DMS114 treated with DMSO at 0.1 percent for 48 hours (cell line): Measurements from ENCODE around the gene CDC20.
"Not testable (repeated sequence)": the region's sequence is repeated elsewhere in the genome, so short reads cannot be mapped to it uniquely, and the experiment has no call there.

ENCODE experiments used
- DNase-seq: peaks from one replicate; lab custom pipeline; 2025; ENCODE audit not compliant: unreplicated experiment; lab: John Stamatoyannopoulos, UW

CDC20 gene

DNA sequence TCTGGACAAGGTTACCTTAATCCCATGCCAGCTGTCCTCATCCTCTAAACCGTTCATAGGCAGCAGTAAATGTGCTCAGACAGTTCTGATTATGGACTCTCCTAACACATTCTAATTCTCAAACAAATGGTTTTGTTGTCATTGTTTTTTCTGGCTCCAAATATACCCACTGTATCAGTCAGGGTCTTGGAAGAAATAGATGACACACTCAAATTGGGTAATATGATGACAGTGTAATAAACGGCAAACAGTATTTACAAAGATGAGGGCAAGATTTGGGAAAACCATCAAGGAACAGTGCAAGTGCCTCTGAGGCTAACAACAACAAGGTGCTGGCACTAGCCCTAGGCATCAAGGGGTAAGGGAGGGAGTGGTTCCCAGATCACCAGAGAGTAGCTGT, 4.3 kb upstream of the CDC20 start:
- no peak for DNase-seq

DNA sequence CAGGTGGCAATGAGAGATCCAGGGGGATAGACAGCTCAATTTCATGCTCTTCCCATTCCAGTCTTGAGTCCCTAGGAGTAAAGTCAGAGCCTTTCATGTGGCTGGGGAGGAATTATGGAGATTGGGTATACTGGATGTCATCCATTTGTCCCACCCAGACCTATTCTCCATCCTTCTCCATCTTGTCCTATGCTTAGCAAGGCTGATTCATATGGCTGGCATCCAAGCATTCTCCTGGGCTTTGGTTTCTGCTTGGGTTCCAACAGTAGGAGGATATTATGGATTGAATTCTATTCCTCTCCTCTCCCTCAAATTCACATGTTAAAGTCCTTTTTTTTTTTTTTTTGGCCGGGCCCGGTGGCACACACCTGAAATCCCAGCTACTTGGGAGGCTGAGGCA, 3.8 kb upstream of the CDC20 start:
- DNase-seq = no peak

DNA sequence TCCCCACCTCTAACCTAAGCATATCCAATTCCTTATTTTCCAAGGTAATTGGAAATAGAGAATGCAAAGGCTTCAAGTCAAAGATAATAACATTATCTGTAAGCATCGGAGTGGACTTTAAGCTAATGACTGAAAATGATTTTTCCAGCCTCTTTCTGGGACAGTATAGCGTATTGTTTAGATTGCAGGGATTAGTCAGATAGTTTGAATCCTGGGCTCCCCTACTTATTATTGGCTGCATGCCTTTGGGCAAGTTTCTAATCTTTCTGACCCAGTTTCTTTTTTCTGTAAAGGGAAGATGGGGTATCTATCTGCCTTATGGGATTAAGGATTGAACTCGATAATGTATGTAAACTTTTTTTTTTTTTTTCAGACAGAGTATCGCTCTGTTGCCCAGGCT, 1.5 kb upstream of the CDC20 start:
- no peak for DNase-seq

DNA sequence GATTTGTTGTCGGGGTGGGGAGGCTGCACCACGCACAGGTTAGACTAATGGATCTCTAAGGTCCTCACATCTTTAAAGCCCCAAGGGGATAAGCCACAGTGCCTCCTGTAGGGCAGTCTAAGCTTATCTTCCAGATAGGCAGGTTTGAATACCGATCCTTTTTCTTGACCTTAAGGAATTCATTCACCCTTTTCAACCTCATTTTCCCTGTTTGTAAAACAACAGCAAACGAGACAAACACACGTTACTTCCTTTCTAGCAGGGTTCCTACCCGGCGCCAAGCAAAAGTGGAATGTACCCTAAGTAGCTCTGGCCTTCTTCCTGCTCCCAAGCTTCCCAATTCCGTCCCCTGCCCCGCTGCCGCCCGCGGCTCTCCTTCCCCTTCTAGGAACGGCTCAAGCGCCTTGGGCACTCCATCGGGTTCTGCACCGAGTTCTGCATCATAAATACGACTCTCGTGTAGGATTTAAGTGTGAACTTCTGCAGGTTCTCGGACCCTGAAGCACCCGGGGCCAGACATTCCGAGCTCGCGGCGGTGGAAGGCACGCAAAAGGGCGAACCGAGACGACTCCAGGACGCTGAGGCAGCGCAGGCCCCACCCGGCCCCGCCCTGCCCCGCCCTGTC, 548 bp upstream of the CDC20 start:
- DNase-seq = no peak

DNA sequence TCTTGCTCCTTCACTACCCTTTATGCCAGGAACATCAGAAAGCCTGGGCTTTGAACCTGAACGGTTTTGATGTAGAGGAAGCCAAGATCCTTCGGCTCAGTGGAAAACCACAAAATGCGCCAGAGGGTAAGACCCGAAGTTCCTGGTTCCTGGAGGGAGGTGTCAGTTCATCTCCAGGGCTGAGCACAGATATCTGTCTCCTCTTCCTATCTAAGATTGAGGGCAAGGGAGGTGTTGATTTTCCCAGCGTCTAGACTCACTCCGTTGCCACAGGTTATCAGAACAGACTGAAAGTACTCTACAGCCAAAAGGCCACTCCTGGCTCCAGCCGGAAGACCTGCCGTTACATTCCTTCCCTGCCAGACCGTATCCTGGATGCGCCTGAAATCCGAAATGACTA, 915 bp downstream of the CDC20 start:
- no peak for DNase-seq

DNA sequence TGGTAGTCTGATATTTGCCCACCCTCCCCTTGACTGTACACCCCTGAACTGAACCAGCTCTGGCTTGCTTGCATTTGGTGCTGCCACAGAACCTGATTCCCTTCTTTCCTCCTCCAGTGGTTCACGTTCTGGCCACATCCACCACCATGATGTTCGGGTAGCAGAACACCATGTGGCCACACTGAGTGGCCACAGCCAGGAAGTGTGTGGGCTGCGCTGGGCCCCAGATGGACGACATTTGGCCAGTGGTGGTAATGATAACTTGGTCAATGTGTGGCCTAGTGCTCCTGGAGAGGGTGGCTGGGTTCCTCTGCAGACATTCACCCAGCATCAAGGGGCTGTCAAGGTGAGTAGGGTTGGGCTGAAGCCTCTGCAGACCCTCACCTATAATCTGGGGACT, 1.8 kb downstream of the CDC20 start:
- DNase-seq = no peak

DNA sequence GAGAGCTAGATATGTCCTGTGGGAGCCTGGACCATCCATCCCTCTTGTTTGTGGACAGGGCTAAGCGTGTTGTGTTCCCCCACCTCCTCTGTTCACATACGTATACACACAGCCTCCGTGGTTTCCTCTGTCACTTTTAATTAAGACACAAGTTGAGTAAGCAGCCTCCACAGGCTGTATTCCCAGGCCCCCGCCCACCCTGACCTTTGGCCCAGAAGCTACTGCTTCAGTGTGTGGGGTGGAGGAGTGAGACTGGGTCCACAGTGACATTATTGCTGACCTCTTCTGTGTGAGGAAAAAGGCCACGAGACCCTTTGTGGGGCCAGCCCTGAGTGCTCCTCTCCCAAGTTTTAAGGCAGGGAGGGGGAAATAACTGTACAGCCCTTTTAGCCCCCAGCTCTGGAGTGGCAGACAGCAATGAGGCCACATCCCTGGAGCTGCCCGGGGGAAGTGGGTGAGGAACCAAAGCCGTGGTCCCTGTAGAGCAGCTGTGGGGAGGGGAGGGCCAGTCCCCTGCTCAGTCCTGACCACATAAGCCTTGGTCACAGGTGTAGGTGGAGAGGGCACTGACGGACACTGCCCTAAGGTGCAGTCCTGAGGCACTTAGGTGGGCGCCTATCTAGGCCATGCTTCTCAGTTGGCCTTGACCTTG, 4.6 kb downstream of the CDC20 start:
- DNase-seq = no peak

DNA sequence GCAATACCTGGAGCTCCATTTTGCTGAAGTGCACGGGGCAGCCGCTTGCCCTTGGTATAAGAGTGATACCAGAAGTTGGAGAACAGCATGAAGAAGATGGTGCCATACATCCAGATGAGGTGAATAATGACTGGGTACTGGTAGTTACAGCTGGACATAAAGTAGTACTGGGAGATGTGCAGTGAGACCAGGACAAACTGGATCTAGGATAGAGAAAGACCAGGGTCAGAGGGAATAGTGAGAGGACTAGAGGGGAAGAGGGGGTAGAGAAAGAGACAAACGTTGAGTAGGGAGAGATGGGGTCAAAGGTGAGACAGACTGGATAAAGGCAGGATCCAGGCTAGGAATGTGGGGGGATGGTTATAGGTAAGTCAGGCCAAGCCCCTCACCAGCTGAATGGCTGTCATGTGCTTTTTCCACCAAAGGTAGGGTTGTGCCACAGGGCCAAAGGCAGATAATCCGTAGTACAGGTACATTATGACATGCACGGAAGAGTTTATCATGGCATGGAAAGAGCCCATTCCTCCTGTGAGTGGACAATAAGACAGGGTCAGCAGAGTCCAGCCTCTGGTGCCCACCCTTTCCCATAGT, 5.2 kb downstream of the CDC20 start:
- no peak for DNase-seq

DNA sequence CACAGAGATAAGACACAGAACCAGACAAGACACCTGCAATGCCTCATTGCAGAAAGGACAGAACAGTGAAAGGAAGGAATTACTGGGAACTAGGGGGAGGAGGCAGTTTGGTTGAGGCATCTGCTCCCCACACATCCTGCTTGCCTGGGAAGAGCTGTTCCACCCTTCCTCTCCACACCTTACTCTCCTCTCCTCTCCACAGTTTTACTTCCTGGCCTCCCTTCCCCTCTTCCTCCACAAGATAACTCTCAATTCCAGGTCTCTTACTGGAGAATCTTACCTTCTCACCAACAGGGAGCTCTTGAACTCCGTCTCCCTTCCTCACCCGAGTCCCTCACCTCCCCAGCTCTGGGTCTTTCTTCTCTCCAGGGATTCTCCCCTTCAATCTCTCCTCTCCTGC, 6.9 kb downstream of the CDC20 start:
- DNase-seq = no peak

DNA sequence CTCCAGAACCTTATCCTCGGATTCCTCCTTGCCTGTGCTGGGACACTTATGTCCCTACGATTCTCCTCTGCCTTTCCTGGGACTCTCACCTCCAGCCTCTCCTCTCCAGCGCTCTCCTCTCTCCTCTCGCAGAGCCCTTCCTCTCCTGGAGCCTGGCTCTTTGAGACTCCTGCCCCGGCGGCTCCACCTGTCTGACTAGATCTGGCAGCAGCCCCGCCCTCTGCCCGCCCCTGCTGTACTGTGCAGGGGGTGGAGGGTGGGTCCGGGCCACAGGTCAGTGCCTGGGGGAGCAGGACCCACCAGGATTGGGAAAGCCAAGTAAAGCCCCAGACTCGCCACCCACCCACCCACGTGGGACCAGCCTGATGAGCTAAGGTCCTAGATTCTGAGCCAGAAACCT, 7.4 kb downstream of the CDC20 start:
- DNase-seq = no peak

DNA sequence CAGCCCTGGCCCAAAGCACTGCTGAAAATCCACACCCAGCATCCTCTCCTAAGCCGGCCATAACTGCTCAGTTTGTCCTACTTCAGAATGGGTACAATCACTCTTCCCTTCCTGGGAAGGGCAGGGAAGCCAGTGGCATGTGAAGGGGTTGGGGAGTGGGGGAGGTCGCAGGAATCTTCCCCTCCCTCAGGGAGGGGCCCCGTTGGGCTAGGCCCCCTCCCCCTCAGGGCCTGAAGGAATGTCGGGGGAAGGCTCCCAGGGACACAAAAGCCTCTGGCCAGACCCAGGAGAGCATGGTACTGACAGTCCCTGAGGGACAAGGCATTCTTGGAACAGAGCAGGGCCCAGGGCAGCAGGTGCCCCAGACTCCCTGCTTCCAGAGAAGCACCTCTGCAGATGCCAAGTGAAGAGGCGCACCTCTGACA, 7.8 kb downstream of the CDC20 start:
- DNase-seq = no peak

DNA sequence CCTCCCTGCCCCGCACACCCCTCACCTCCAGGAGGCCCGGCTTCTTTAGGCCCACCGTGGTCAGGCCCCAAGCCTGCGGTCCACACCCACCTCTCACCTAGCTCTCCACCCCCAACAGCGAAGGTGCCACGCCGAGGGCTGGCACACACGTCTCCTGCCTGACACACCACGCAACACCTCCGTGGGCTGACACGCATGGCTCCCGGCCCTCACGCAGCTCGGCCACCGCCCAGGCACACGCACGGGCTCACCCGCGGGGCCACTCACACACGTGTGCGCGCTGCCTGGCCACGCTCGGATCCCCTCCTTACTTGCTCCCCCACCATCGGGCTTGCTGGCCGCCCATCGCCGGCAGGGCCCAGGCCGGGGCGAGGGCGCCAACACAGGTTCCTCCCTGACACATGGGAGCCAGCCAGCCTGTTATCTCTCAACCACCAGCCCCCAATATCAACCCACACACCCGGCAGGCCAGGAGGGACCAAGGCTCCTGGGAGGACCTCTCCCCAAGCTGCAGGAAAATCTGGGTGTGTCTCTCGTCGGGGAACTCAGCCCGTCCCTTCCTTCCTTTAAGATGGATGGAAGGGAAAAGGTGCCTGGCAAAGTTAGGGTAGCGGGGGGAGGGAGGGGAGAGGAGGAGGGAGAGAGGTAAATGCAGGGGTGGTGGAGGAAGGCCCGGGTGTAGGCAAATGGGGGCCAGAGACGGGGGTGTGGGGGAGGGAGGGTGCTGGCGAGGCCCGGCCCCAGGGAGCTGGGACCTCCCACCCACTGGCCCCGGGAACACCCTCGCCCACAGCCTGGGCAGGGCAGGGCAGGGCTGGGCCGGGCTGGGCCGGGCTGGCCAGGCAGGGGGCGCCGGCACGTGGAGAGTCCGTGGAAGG, 8.5 kb downstream of the CDC20 start:
- DNase-seq = no peak

DNA sequence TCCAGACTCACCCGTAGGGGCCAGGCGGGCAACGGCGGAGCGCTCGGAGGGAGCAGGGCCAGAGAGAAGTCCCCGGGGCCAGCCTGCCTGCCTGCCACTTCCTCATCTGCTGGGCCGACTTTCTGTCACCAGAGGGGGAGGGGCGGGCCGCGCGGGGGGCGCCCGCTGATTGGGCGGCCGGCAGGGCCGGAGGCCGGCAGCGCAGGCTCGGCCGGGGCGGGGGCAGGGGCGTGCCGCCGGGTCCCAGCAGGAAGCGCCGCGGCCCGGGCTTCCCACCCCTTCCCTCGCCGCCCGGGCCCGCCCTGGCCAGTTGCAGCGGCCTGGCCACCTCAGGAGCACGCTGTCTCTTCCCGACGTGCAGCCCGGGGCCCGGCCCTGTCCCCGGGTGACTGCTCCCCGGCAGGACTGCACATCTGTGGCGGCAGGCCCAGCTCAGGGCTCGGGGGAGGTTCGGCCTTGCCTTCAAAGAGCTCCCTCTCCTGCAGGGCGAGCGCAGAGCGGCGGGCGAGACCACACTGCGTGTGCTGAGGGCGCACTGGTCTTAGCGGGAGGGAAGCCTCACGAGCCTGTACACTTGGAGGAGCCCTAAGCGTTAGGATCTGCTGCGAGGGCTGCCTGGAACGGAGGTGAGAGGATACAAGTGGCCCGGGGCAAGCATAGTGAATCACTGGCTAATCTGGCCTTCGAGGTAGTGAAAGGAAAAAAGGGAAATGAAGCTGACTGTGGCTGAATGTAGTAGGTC, 9.3 kb downstream of the CDC20 start, which contains the start of gene ELOVL1:
Gene ELOVL1 (minus strand): TSS at position 108 of the 742 bp plus-strand sequence. CDS start 2,402 bp downstream, outside the sequence.
- peak; percentile 74 for DNase-seq

DNA sequence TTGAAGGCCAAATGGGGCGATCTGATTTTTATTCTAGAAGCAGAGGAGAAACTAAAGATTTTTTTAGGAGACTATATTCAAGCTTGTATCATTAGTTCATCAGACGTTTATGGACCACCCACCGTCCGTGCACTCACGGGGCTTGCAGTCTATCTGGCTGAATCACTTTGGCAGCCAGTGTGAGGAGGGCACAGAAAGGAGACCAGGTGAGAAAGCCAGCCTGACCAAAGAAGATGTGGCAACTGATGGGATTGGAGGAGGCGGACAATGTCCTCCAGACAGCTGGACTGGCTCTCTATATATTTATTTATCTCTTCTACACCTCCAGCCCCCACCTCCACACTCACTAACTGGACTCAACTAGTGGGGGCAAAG, 9.9 kb downstream of the CDC20 start:
- DNase-seq = no peak

DNA sequence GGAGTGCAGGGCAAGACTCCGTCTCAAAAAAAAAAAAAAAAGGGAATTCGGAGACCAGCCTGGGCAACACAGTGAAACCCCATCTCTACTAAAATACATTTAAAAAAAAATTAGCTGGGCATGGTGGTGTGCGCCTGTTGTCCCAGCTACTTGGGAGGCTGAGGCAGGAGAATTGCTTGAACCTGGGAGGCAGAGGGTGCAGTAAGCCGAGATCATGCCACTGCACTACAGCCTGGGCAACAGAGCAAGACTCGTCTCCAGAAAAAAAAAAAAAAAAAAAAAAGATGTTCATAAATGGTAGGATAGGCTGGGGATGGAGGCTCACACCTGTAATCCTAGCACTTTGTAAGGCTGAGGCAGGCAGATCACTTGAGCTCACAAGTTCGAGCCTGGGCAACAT, 11.0 kb downstream of the CDC20 start:
- DNase-seq = not testable (repeated sequence)

DNA sequence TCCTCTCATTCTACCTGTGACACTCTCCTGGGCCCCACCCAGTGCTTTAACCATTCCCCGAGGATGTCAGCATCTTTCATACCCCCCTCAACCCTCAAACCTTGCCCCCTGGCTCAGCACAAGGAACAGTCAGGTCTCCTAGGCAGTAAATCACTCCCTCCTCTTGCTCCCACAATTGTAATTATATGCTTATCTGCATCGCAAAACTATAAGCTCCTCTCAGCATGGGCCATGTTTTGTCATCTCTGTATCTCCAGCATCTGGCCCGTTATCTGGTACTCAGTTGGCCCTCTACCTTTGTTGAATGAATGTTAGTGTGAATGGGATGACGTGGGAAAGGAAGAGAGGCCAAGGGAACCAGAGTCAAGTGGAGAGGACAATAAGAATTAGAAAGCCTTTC, 11.8 kb downstream of the CDC20 start:
- DNase-seq = no peak

DNA sequence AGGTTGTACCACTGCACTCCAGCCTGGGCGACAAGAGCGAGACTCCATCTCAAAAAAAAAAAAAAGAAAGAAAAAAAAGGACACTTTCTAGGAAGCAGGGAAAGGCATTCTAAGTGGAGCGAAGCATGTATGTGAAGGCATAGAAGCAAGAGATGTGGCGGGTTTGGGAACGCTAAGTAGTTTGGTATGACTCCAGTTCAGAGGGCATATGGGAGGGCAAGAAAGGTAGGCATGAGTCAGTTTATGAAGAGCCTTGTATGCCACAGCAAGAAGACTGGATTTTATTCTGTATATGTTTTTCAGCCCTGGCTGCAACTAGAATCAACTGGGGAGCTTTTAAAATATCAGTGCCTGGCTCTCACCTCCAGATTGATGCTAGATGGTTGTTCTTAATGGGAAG, 13.4 kb downstream of the CDC20 start:
- no peak for DNase-seq

DNA sequence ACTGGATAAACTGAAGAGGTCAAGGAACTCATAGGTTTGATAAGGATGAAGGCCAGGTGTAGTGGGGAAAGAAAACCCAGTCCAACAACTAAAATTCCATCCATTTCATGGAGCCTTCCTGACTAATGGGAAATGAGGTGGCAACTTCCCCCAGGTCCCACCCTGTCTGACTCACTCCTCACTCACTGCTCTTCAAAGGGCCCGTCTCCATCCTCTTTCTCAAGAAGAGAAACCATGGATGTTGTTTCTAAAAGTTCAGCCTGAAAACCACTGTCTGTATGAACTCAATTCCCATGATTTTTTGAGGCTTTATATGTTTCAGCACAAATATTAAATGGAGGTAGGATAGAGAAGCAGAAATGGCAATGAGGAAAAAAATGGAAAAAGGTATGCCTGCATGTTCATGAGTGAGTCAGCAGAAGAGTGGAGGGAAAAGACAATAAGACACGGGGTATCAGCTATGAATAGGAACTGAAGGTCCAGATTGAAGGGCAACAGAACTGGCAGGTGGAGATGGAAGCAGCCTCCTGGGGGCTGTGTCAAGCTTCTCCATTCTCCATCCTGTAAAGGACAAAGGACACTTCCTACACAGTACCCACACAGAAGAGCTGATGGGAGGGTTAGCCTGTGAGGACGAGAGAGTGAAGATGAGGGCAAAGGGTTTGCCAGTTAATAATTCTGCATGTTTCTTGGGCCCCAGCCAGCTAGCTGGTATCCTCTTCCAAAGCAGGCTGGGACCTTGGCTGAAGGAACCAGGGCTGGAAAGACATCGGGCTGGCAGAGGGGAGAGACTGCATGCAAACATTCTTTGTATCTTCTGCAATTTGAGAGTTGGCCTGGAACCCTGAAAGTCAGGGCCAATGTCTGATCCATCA, 14.5 kb downstream of the CDC20 start:
- DNase-seq = no peak

DNA sequence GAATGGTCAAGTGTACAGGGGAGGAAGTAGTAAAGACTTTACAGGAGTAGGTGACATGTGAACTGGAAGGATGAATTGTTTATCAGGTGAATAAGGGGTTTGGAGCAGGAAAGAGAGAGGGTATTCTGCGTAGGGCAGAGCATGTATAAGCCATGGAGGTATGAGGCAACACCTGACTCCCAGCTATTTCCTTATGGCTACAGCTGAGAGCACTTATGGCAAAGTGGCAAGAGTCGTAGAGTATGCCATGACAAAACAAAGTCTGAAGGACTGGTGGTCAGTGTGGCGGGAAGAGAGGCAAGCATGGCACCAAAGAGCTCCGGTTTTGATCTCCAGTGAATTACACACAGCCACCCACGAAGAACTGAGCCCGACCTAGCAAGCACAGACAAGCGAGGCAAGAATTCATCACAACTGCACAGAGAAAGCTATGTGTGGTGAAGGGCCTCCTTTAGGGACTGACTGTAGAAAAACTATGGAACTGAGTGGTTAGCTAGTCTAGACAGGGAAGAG, 18.0 kb downstream of the CDC20 start:
- no peak for DNase-seq

DNA sequence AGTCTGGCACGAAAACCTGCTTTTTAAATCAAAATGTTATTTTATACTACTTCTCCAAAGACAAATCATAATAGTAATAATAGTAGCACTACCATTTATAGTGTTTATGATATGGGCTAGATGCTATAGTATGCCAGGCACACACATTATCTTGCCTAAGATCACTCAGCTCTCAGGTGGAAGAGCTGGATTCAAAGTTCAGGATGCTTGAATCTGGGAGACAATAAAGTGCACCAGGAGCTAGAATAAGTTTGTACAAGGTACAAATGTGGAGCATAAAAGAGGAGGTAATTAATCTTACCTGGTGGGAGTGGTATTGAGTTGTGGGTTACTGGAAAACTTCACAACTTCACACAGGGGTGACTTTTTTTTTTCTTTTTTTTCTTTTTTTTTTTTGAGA, 19.1 kb downstream of the CDC20 start:
- DNase-seq = no peak
